GM12873 (cell line): ENCODE results near the gene ZNF609.

Experiments
- CTCF ChIP-seq: IDR thresholded peaks from 2 replicates; pipeline ENCODE4 v1.5.1; 2012; ENCODE audit warnings: low read depth, mild to moderate bottlenecking, moderate library complexity, low read length, control low read depth; ENCODE audit not compliant: insufficient read depth; ENCODE audit errors: missing control alignments

ZNF609 gene

DNA sequence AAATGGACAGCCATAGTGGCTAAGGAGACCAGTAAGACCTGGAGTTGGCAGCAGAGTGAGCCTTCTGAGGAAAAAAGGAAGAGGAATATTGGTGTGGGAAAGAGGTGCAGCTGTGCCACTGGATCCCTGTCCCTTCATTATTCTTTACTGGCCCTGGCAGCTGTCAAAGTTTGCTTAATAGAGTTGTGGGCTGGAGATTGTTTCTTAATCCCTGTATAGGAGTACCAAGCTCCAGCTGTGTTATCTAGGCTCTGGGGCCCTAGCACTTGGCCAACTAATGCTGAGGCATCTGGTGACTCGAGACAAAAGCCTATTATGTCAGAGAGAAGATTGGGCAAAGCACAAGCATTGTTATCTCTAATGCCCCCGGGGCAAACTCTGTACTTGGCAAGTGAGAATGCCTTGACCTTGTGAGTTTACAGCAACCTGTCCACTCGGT is 61.4 kb downstream of the ZNF609 start:
- no peak for TF ChIP-seq CTCF

DNA sequence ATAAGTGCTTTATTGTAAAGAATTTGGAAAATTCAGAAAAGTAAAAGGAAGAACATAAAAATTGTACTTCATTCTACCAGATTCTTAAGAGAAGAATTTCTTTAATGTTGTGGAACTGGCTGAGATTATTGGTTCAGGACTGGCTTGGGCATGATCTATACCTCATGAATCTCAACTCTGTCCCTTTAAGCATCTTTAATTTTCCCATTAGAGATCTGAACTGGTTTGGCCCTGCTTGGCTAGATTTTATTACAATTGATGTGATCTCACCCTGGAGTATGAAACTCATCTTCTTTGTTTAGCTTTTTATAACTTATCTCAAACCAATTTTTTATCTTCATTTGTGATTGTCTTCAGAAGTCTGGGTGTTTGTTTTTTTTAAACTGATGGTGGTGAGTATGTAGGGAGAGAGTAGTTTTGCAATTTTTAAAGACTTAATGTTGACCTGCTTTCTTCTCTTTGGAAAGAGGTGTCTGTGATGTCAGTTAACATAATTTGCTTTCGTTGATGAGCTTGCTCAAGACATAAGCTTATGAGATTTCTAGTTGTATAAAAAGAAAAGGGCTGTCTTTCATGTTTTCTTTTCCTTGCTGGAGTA is 61.9 kb downstream of the ZNF609 start:
- no peak for TF ChIP-seq CTCF

- no peak for TF ChIP-seq CTCF
Measured at GRCh38 chr15:64523240-64523639, 62.9 kb downstream of the ZNF609 start.

DNA sequence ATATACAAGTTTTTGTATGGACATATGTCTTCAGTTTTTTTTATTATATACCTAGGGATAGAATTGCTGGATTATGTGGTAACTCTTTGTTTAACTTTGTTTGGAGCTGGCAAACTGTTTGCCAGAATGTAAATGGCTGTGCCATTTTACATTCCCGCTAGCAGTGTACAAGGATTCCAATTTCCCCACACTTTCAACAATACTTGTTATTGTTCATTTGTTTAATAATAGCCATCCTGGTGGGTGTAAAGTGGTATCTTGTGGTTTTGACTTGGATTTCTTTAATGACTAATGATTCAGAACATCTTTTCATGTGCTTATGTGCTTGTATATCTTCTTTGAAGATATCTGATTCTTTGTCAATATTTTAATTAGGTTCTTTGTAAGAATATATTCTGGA is 64.4 kb downstream of the ZNF609 start:
- TF ChIP-seq CTCF: no peak

- TF ChIP-seq CTCF: no peak
Measured at GRCh38 chr15:64525828-64526530, 65.6 kb downstream of the ZNF609 start.

GRCh38 chr15:64527263-64527984 is 67.0 kb downstream of the ZNF609 start:
- no peak for TF ChIP-seq CTCF

DNA sequence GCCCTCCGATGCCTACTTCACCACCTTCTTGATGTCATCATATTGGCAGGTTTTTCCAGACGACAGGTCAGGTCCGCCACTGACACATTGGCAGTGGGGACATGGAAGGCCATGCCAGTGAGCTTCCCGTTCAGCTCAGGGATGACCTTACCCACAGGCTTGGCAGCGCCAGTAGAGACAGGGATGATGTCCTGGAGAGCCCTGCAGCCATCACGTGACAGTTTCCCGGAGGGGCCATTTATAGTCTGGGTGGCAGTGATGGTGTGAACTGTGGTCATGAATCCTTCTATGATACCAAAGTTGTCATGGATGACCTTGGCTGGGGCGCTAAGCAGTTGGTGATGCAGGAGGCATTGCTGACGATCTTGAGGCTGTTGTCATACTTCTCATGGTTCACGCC is 68.5 kb downstream of the ZNF609 start:
- no peak for TF ChIP-seq CTCF
